ENCODE results near the gene CLIC3.

The CLIC3 gene

GRCh38 chr9:136985027-136985602 lies 11.3 kb downstream of the CLIC3 start:
- Mint-ChIP-seq H3K27me3 (peaks cover 67% of the 10 kb centered on the region), H3K9me3 (no peaks in the 10 kb centered on the region), H3K27ac (no peak overlapping the region), H3K36me3 (peaks cover 5% of the 10 kb centered on the region), H3K4me3 (no peak overlapping the region), H3K4me1 (no peaks in the 10 kb centered on the region)
- peak; percentile 5 for ATAC-seq

DNA sequence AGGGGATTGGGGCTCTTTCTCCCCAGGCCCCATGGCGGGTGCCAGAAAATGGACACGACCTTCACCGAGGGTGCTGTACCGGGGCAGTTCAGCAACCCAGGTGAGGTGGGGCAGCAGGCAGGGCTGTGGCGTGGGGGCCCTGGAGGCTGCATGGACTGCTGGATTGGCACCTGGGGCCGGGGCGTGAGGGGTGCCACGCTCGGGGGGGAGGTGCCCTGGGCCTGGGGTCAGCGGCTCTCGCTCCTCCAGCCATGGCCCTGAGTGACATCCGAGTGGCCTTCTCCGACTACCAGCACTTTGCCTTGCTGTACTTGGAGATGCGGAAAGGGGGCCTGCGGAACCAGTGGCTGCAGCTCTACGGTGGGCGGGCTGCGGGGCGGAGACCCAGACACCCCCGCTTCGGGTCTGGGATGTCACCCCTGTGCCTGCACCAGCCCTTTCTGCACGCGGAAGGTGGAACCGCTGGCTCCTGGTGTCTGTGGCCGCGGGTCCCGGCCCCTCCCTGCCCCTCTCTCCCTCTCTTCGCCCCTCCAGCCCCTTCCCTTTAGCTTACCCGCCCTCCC lies 11.8 kb downstream of the CLIC3 start:
- no peak for ATAC-seq
- H3K4me1 Mint-ChIP-seq = no peaks in the 10 kb centered on the region
- peaks cover 5% of the 10 kb centered on the region for H3K36me3 Mint-ChIP-seq
- peaks cover 73% of the 10 kb centered on the region for H3K27me3 Mint-ChIP-seq
- no peaks in the 10 kb centered on the region for H3K9me3 Mint-ChIP-seq
- H3K4me3 Mint-ChIP-seq = no peak overlapping the region
- H3K27ac Mint-ChIP-seq = no peak overlapping the region

GRCh38 chr9:136983656-136984314 lies 12.6 kb downstream of the CLIC3 start:
- no peak overlapping the region for H3K27ac Mint-ChIP-seq
- ATAC-seq = no peak
- H3K27me3 Mint-ChIP-seq = peaks cover 73% of the 10 kb centered on the region
- no peaks in the 10 kb centered on the region for H3K4me1 Mint-ChIP-seq
- H3K9me3 Mint-ChIP-seq = no peaks in the 10 kb centered on the region
- peaks cover 5% of the 10 kb centered on the region for H3K36me3 Mint-ChIP-seq
- H3K4me3 Mint-ChIP-seq = no peak overlapping the region

GRCh38 chr9:136983167-136983566 lies 13.2 kb downstream of the CLIC3 start:
- Mint-ChIP-seq H3K4me3 (no peak overlapping the region), H3K27me3 (peaks cover 71% of the 10 kb centered on the region), H3K9me3 (no peaks in the 10 kb centered on the region), H3K4me1 (no peaks in the 10 kb centered on the region), H3K36me3 (peaks cover 5% of the 10 kb centered on the region), H3K27ac (no peak overlapping the region)
- no peak for ATAC-seq

GRCh38 chr9:136982232-136983051 lies 13.9 kb downstream of the CLIC3 start, which contains the start of gene LCNL1:
LCNL1 (plus strand) TSS chr9:136982993; CDS start chr9:136983587, 594 bp downstream.
- H3K27ac Mint-ChIP-seq = no peak within 1 kb of the TSS
- no peaks in the 10 kb centered on the region for H3K4me1 Mint-ChIP-seq
- no peak for ATAC-seq
- H3K36me3 Mint-ChIP-seq = no peaks in the 10 kb centered on the region
- H3K9me3 Mint-ChIP-seq = no peaks in the 10 kb centered on the region
- H3K27me3 Mint-ChIP-seq = peaks cover 67% of the 10 kb centered on the region
- no peak within 1 kb of the TSS for H3K4me3 Mint-ChIP-seq

- no peak overlapping the region for H3K27ac Mint-ChIP-seq
These were observed 14.7 kb downstream of the CLIC3 start for GRCh38 chr9:136981588-136982231.

GRCh38 chr9:136980669-136981478 lies 15.5 kb downstream of the CLIC3 start:
- Mint-ChIP-seq H3K9me3 (no peaks in the 10 kb centered on the region), H3K4me1 (no peaks in the 10 kb centered on the region), H3K27me3 (peaks cover 71% of the 10 kb centered on the region), H3K36me3 (no peaks in the 10 kb centered on the region), H3K4me3 (no peak overlapping the region), H3K27ac (no peak overlapping the region)
- no peak for ATAC-seq

More at GRCh38 chr9:136981588-136982231, 14.7 kb downstream of the CLIC3 start:
- H3K4me3 Mint-ChIP-seq = no peak overlapping the region
- no peaks in the 10 kb centered on the region for H3K4me1 Mint-ChIP-seq
- ATAC-seq = no peak
- peaks cover 67% of the 10 kb centered on the region for H3K27me3 Mint-ChIP-seq
- H3K36me3 Mint-ChIP-seq = no peaks in the 10 kb centered on the region
- H3K9me3 Mint-ChIP-seq = no peaks in the 10 kb centered on the region

- Mint-ChIP-seq H3K27ac (no peak overlapping the region), H3K4me3 (no peak overlapping the region), H3K4me1 (no peaks in the 10 kb centered on the region), H3K36me3 (no peaks in the 10 kb centered on the region), H3K27me3 (peaks cover 79% of the 10 kb centered on the region), H3K9me3 (no peaks in the 10 kb centered on the region)
- no peak for ATAC-seq
These were observed 16.4 kb downstream of the CLIC3 start for GRCh38 chr9:136979769-136980587.

DNA sequence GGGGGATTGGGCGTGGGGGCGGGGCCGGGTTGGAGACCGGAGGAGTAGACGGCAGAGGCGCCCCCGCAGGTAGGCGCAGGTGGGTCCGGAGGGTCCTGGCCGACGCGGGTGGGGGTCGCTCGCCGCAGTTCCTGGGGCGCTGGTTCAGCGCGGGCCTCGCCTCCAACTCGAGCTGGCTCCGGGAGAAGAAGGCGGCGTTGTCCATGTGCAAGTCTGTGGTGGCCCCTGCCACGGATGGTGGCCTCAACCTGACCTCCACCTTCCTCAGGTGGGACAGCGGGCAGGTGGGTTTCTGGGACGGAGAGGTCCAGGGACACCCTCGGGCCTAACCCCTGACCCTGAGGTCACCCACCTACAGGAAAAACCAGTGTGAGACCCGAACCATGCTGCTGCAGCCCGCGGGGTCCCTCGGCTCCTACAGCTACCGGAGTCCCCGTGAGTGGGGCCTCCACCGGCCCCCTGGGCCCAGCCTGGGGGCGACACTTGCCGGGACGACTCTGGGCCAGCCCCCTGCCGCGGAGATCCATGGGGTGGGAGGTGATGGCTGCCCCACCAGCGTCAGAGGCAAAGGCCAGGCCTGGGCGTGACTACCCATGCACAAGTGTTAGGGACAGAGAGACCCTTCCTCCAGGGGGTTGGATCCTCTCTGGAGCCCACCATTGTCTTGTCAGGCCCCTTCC lies 17.4 kb downstream of the CLIC3 start:
- no peaks in the 10 kb centered on the region for H3K9me3 Mint-ChIP-seq
- ATAC-seq = no peak
- peaks cover 70% of the 10 kb centered on the region for H3K27me3 Mint-ChIP-seq

GRCh38 chr9:136978073-136978864 lies 18.1 kb downstream of the CLIC3 start:
- Mint-ChIP-seq H3K27ac (no peak overlapping the region), H3K4me1 (no peaks in the 10 kb centered on the region), H3K27me3 (peaks cover 63% of the 10 kb centered on the region), H3K9me3 (no peaks in the 10 kb centered on the region), H3K36me3 (no peaks in the 10 kb centered on the region), H3K4me3 (no peak overlapping the region)
- no peak for ATAC-seq

More for the DNA sequence above, 17.4 kb downstream of the CLIC3 start:
- no peak overlapping the region for H3K4me3 Mint-ChIP-seq
- no peaks in the 10 kb centered on the region for H3K36me3 Mint-ChIP-seq
- H3K4me1 Mint-ChIP-seq = no peaks in the 10 kb centered on the region
- no peak overlapping the region for H3K27ac Mint-ChIP-seq

- no peak for ATAC-seq
- Mint-ChIP-seq H3K27ac (no peak overlapping the region), H3K9me3 (no peaks in the 10 kb centered on the region), H3K4me1 (no peaks in the 10 kb centered on the region), H3K27me3 (peaks cover 63% of the 10 kb centered on the region), H3K4me3 (no peak overlapping the region), H3K36me3 (no peaks in the 10 kb centered on the region)
These were observed 18.7 kb downstream of the CLIC3 start for GRCh38 chr9:136977649-136978072.

DNA sequence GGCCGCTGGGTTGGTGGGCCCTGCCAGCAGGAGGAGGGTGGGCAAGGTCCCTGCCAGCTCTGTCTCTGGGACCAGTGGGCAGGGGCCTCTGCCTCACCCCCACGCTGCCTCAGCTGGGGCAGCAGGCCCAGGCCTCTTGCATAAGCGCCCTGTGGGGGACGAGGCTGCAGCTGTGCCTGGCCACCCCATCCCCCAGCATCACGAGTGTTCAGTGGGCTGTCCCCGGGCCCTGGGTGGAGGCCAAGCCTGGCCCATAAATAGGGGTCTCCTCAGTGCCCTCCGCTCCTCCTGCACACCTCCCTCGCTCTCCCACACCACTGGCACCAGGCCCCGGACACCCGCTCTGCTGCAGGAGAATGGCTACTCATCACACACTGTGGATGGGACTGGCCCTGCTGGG lies 19.1 kb downstream of the CLIC3 start, which contains the start of gene PTGDS:
Gene PTGDS, plus strand, starts transcription at position 282 of the 400 bp plus-strand sequence. Its CDS starts 75 bp downstream, at position 357.
- ATAC-seq = no peak
- no peaks in the 10 kb centered on the region for H3K36me3 Mint-ChIP-seq
- no peak within 1 kb of the TSS for H3K4me3 Mint-ChIP-seq
- H3K4me1 Mint-ChIP-seq = no peaks in the 10 kb centered on the region
- H3K27ac Mint-ChIP-seq = no peak within 1 kb of the TSS
- no peaks in the 10 kb centered on the region for H3K9me3 Mint-ChIP-seq
- H3K27me3 Mint-ChIP-seq = peaks cover 62% of the 10 kb centered on the region
